ENCODE measurements around the gene LIX1. TPM values are rescaled to one million over a fixed set of nuclear protein-coding genes. Genes with fewer than 3 reads are reported as not detected.
A peak's percentile ranks its signal among the peaks of the same experiment; 100 is the strongest.
"Not testable (repeated sequence)": the region's sequence is repeated elsewhere in the genome, so short reads cannot be mapped to it uniquely, and the experiment has no call there.

The LIX1 gene
- total and polyA plus RNA-seq, 8 donors, result 0.12 to 1.8 (median 1.3) TPM; not detected in 3

GRCh38 chr5:97085459-97086181 is 56.8 kb downstream of the LIX1 start:
- Histone ChIP-seq H3K4me3 (no peak overlapping the region), H3K27me3 (no peaks in the 10 kb centered on the region), H3K27ac (no peak overlapping the region), H3K9me3 (peaks cover 0 to 12% (median 3%) of the 10 kb centered on the region in 4 donors), H3K36me3 (no peaks in the 10 kb centered on the region), H3K4me1 (peaks cover 0 to 4% (median 0%) of the 10 kb centered on the region in 4 donors)
- intact Hi-C loops (cut with DNase I; ENCODE audit: low total_unique reads), result no loop called here
- TF ChIP-seq EP300 (IDR thresholded peaks at IDR 0.05) (no peak), CTCF (IDR thresholded peaks at IDR 0.05) (no peak), POLR2AphosphoS5 (IDR thresholded peaks at IDR 0.05) (no peak), POLR2A (IDR thresholded peaks at IDR 0.05) (no peak)
- 93 to 99% (median 96%) methylated on average over 11 to 22 of the region's 22 CpGs for WGBS, 5 donors
- no peak for DNase-seq

GRCh38 chr5:97084782-97085458 is 57.5 kb downstream of the LIX1 start:
- H3K27me3 ChIP-seq; H3K4me3 ChIP-seq; DNase-seq; H3K27ac ChIP-seq; intact Hi-C loops (cut with DNase I; ENCODE audit: low total_unique reads); H3K4me1 ChIP-seq; H3K36me3 ChIP-seq: not testable (repeated sequence)
- WGBS, 5 donors, result 90 to 98% (median 94%) methylated on average over 6 to 21 of the region's 21 CpGs
- H3K9me3 ChIP-seq, result peaks cover 0 to 12% (median 3%) of the 10 kb centered on the region in 4 donors

GRCh38 chr5:97078958-97079743 is 63.3 kb downstream of the LIX1 start:
- Histone ChIP-seq H3K9me3 (no peaks in the 10 kb centered on the region), H3K36me3 (no peaks in the 10 kb centered on the region)
- peak in 1 of 2 donors; percentile 29 for DNase-seq

GRCh38 chr5:97077246-97077645 is 65.2 kb downstream of the LIX1 start:
- intact Hi-C loops (cut with DNase I; ENCODE audit: low total_unique reads), result no loop called here
- no peaks in the 10 kb centered on the region for H3K36me3 ChIP-seq
- no peaks in the 10 kb centered on the region for H3K9me3 ChIP-seq
- no peak overlapping the region for H3K27ac ChIP-seq
- no peak overlapping the region for H3K4me3 ChIP-seq
- no peak for TF ChIP-seq POLR2AphosphoS5 (IDR thresholded peaks at IDR 0.05)
- no peak for TF ChIP-seq CTCF (IDR thresholded peaks at IDR 0.05)
- TF ChIP-seq POLR2A (IDR thresholded peaks at IDR 0.05), result no peak
- no peak for TF ChIP-seq EP300 (IDR thresholded peaks at IDR 0.05)
- H3K4me1 ChIP-seq, result peaks cover 0 to 5% (median 2%) of the 10 kb centered on the region in 4 donors
- no peaks in the 10 kb centered on the region for H3K27me3 ChIP-seq
- no peak for DNase-seq
- WGBS, 5 donors, result 78 to 92% (median 88%) methylated on average over 4 of the region's 4 CpGs

More at GRCh38 chr5:97078958-97079743, 63.3 kb downstream of the LIX1 start:
- peaks cover 0 to 5% (median 2%) of the 10 kb centered on the region in 4 donors for H3K4me1 ChIP-seq
- intact Hi-C loops (cut with DNase I; ENCODE audit: low total_unique reads), result no loop called here
- WGBS, 5 donors, result 81 to 89% (median 85%) methylated on average over 4 of the region's 4 CpGs
- TF ChIP-seq POLR2AphosphoS5 (IDR thresholded peaks at IDR 0.05) (no peak), POLR2A (IDR thresholded peaks at IDR 0.05) (no peak), CTCF (IDR thresholded peaks at IDR 0.05) (no peak), EP300 (IDR thresholded peaks at IDR 0.05) (no peak)
- H3K27me3 ChIP-seq, result no peaks in the 10 kb centered on the region
- H3K4me3 ChIP-seq, result no peak overlapping the region
- H3K27ac ChIP-seq, result no peak overlapping the region
